PC-3 (cell line): ENCODE measurements around the gene PITPNM3. TPM values are rescaled to one million over a fixed set of nuclear protein-coding genes. Genes with fewer than 3 reads are reported as not detected.

Source experiments
- ATAC-seq: fragments of 200-7000 bp; cut with Tn5 transposase; 2 replicates; pipeline ENCODE4 v1.9.1; 2020; ENCODE audit warnings: mild to moderate bottlenecking, moderate library complexity
- BruUV-seq: library from RNA; stranded (reverse); fragments of 400-500 nt; replicated peaks from 2 replicates; lab custom pipeline; 2021; lab: Mats Ljungman, UMichigan
- CTCF ChIA-PET: fragments of 300-600 bp; sonication (Branson Sonifier 250); formaldehyde crosslinking; loops from one replicate; lab custom pipeline; 2022; ENCODE audit warnings: antibody characterized with exemption; lab: Charles Lee
- POLR2A ChIA-PET: fragments of 300-600 bp; sonication (Branson Sonifier 250); formaldehyde crosslinking; loops from one replicate; lab custom pipeline; 2022; ENCODE audit warnings: antibody characterized with exemption; ENCODE audit not compliant: unreplicated experiment; lab: Charles Lee
- DNase-seq: peaks from one replicate; pipeline ENCODE4 v3.0.0-alpha.2; 2015
- H2AFZ ChIP-seq: fragments of 300-600 bp; sonication (generic); 2 replicates; pipeline ENCODE4 v1.6.0; 2016; ENCODE audit warnings: antibody characterized with exemption, low read length
- H3F3A ChIP-seq: fragments of 300-600 bp; sonication (generic); one replicate; pipeline ENCODE4 v1.6.0; 2017; ENCODE audit warnings: antibody characterized with exemption, low read length, control low read depth, mild to moderate bottlenecking; ENCODE audit not compliant: unreplicated experiment
- H3K27ac ChIP-seq: fragments of 300-600 bp; sonication (generic); 2 replicates; pipeline ENCODE4 v1.5.1; 2016; ENCODE audit warnings: mild to moderate bottlenecking, low read length
- H3K27me3 ChIP-seq: fragments of 300-600 bp; sonication (generic); 2 replicates; pipeline ENCODE4 v1.6.1; 2016; ENCODE audit warnings: low read length, mixed read lengths
- H3K36me3 ChIP-seq: fragments of 300-600 bp; sonication (generic); 2 replicates; pipeline ENCODE4 v1.6.1; 2016; ENCODE audit warnings: low read depth, mixed run types, low read length, mixed read lengths
- H3K4me1 ChIP-seq: fragments of 300-600 bp; sonication (generic); 2 replicates; pipeline ENCODE4 v1.5.1; 2016; ENCODE audit warnings: low read length; ENCODE audit not compliant: insufficient read depth
- H3K4me2 ChIP-seq: fragments of 300-600 bp; sonication (generic); 2 replicates; pipeline ENCODE4 v1.6.0; 2016; ENCODE audit warnings: low read length
- H3K4me3 ChIP-seq: fragments of 300-600 bp; sonication (generic); 2 replicates; pipeline ENCODE4 v1.5.1; 2016; ENCODE audit warnings: mild to moderate bottlenecking, low read length, mixed read lengths
- H3K79me2 ChIP-seq: fragments of 300-600 bp; sonication (generic); 2 replicates; pipeline ENCODE4 v1.6.1; 2017; ENCODE audit warnings: low read length, mixed read lengths
- H3K9ac ChIP-seq: fragments of 300-600 bp; sonication (generic); 2 replicates; pipeline ENCODE4 v1.6.0; 2016; ENCODE audit warnings: mild to moderate bottlenecking, low read length
- H3K9me2 ChIP-seq: fragments of 300-600 bp; sonication (generic); replicated peaks from 2 replicates; pipeline ENCODE4 v1.6.1; 2016; ENCODE audit warnings: mixed run types, low read length, mixed read lengths
- H3K9me3 ChIP-seq: fragments of 300-600 bp; sonication (generic); 2 replicates; pipeline ENCODE4 v1.6.1; 2016; ENCODE audit warnings: low read length, mixed read lengths
- H4K20me1 ChIP-seq: fragments of 300-600 bp; sonication (generic); 2 replicates; pipeline ENCODE4 v1.6.1; 2016; ENCODE audit warnings: low read length, mixed read lengths
- CTCF ChIP-seq: fragments of 300-600 bp; sonication (generic); conservative IDR thresholded peaks from 2 replicates; pipeline ENCODE4 v1.5.1; 2017; ENCODE audit warnings: antibody characterized with exemption, low read depth, mild to moderate bottlenecking, low read length
- EZH2 ChIP-seq: fragments of 300-600 bp; sonication (generic); IDR thresholded peaks from one replicate; pipeline ENCODE4 v1.6.1; 2017; ENCODE audit warnings: antibody characterized with exemption, mild to moderate bottlenecking, low read length; ENCODE audit not compliant: unreplicated experiment
- EZH2phosphoT487 ChIP-seq: fragments of 300-600 bp; sonication (generic); IDR thresholded peaks from 2 replicates; pipeline ENCODE4 v1.6.1; 2018; ENCODE audit warnings: mild to moderate bottlenecking, antibody characterized with exemption, low read length, borderline replicate concordance
- intact Hi-C: fragments of 100-400 bp; cut with micrococcal nuclease; formaldehyde crosslinking; loops from 2 replicates; pipeline ENCODE4 v1.9.0; 2023
- total RNA-seq: library from RNA; depleted of rRNA; stranded (reverse); fragments of >200 nt; gene quantifications from 2 replicates; pipeline ENCODE4 v1.2.3, GENCODE V29; 2014

Gene PITPNM3
- total RNA-seq, 1 experiment from 2014 or later, result 7.1 TPM

GRCh38 chr17:6557040-6557438, 684 bp upstream of the PITPNM3 start:
- ATAC-seq, result no peak

GRCh38 chr17:6555331-6556120, 829 bp downstream of the PITPNM3 start:
- ATAC-seq, result peak; percentile 41
- Histone ChIP-seq H3K9ac (peak overlapping the region; percentile 70), H3K4me3 (peak overlapping the region; percentile 82), H3K4me2 (peak overlapping the region; percentile 80), H2AFZ (peak overlapping the region; percentile 49), H3K9me2 (no peaks in the 10 kb centered on the region), H3K27me3 (no peaks in the 10 kb centered on the region), H4K20me1 (no peaks in the 10 kb centered on the region), H3K27ac (peak overlapping the region; percentile 74), H3K36me3 (no peaks in the 10 kb centered on the region), H3K9me3 (no peaks in the 10 kb centered on the region), H3K79me2 (peaks cover 13% of the 10 kb centered on the region; the same call in 1 of the 2 replicates), H3F3A (no peaks in the 10 kb centered on the region), H3K4me1 (peaks cover 45% of the 10 kb centered on the region)
- BruUV-seq, result no TSS peak
- ChIA-PET POLR2A (no interaction called here), CTCF (no interaction called here)
- TF ChIP-seq CTCF (no peak), EZH2 (no peak), EZH2phosphoT487 (no peak)
- peak; percentile 58 for DNase-seq
- intact Hi-C loops, result loop anchor here (2.0 kb wide), 1 partner anchor 83 kb away; no protein-coding TSS in a partner anchor

More at GRCh38 chr17:6557040-6557438, 684 bp upstream of the PITPNM3 start:
- H3K36me3 ChIP-seq, result no peaks in the 10 kb centered on the region
- peak overlapping the region; percentile 78 for H3K4me2 ChIP-seq
- ChIA-PET CTCF (no interaction called here), POLR2A (no interaction called here)
- intact Hi-C loops, result no loop called here
- peaks cover 31% of the 10 kb centered on the region for H3K4me1 ChIP-seq
- peak overlapping the region; percentile 36; the same call in 1 of the 2 replicates for H3K9ac ChIP-seq
- H3K4me3 ChIP-seq, result peak overlapping the region; percentile 62
- H3K27ac ChIP-seq, result no peak overlapping the region
- no peaks in the 10 kb centered on the region for H4K20me1 ChIP-seq
- no peaks in the 10 kb centered on the region for H3K27me3 ChIP-seq
- H3F3A ChIP-seq, result no peaks in the 10 kb centered on the region
- peak overlapping the region; percentile 57; the same call in 1 of the 2 replicates for H2AFZ ChIP-seq
- H3K79me2 ChIP-seq, result peaks cover 13% of the 10 kb centered on the region; the same call in 1 of the 2 replicates
- no peaks in the 10 kb centered on the region for H3K9me2 ChIP-seq
- no peak for DNase-seq
- TF ChIP-seq CTCF (no peak), EZH2 (no peak)
- H3K9me3 ChIP-seq, result no peaks in the 10 kb centered on the region
- BruUV-seq, result no TSS peak
